Neural cell (in vitro differentiated cells): ENCODE results near the gene MEMO1. TPM values are rescaled to one million over a fixed set of nuclear protein-coding genes. Genes with fewer than 3 reads are reported as not detected.

Experiments
- H2AFZ ChIP-seq: fragments of 200-600, 300-800 bp; sonication (generic), shearing (Covaris generic); 2 replicates; pipeline ENCODE4 v1.6.0; 2014; ENCODE audit warnings: low read depth, mild to moderate bottlenecking, antibody characterized with exemption, low read length, moderate library complexity
- H3F3A ChIP-seq: fragments of 200-600 bp; shearing (Covaris generic); 2 replicates; pipeline ENCODE4 v1.6.1; 2016; ENCODE audit warnings: mild to moderate bottlenecking, moderate library complexity, mixed read lengths, antibody characterized with exemption, low read length; ENCODE audit not compliant: insufficient read depth, poor library complexity, severe bottlenecking
- H3K27ac ChIP-seq: fragments of 200-600, 300-800 bp; sonication (generic), shearing (Covaris generic); 2 replicates; pipeline ENCODE4 v1.5.1; 2014; ENCODE audit warnings: mild to moderate bottlenecking, low read length, moderate library complexity
- H3K27me3 ChIP-seq: fragments of 300-800, 200-600 bp; sonication (generic), shearing (Covaris generic); 2 replicates; pipeline ENCODE4 v1.6.0; 2014; ENCODE audit warnings: mild to moderate bottlenecking, low read depth, low read length, moderate library complexity; ENCODE audit not compliant: insufficient read depth
- H3K36me3 ChIP-seq: fragments of 300-800, 200-600 bp; sonication (generic), shearing (Covaris generic); 2 replicates; pipeline ENCODE4 v1.5.1; 2014; ENCODE audit warnings: mild to moderate bottlenecking, antibody characterized with exemption, low read length, moderate library complexity; ENCODE audit not compliant: insufficient read depth
- H3K4me2 ChIP-seq: fragments of 300-800, 200-600 bp; sonication (generic), shearing (Covaris generic); 2 replicates; pipeline ENCODE4 v1.6.0; 2014; ENCODE audit warnings: mild to moderate bottlenecking, low read length
- H3K4me3 ChIP-seq: fragments of 300-800, 200-600 bp; sonication (generic), shearing (Covaris generic); 2 replicates; pipeline ENCODE4 v1.5.1; 2014; ENCODE audit warnings: mild to moderate bottlenecking, low read length, moderate library complexity
- H3K79me2 ChIP-seq: fragments of 200-600 bp; shearing (Covaris generic); replicated peaks from 2 replicates; pipeline ENCODE4 v1.6.0; 2014; ENCODE audit warnings: mild to moderate bottlenecking, low read length, moderate library complexity; ENCODE audit not compliant: insufficient read depth
- H3K9ac ChIP-seq: fragments of 300-800, 200-600 bp; sonication (generic), shearing (Covaris generic); 2 replicates; pipeline ENCODE4 v1.6.1; 2016; ENCODE audit warnings: mild to moderate bottlenecking, low read length, mixed read lengths
- H3K9me2 ChIP-seq: fragments of 200-600 bp; shearing (Covaris generic); 2 replicates; pipeline ENCODE4 v1.6.1; 2016; ENCODE audit warnings: mild to moderate bottlenecking, low read length, mixed read lengths; ENCODE audit not compliant: insufficient read depth
- H3K9me3 ChIP-seq: fragments of 200-600, 300-800 bp; sonication (generic), shearing (Covaris generic); 2 replicates; pipeline ENCODE4 v1.6.1; 2016; ENCODE audit warnings: mild to moderate bottlenecking, mixed run types, low read length, moderate library complexity, mixed read lengths
- H4K20me1 ChIP-seq: fragments of 200-600 bp; shearing (Covaris generic); 2 replicates; pipeline ENCODE4 v1.6.1; 2016; ENCODE audit warnings: mild to moderate bottlenecking, mixed run types; ENCODE audit not compliant: insufficient read depth
- CTCF ChIP-seq: fragments of 450-650 bp; IDR thresholded peaks from 2 replicates; pipeline ENCODE4 v1.5.1; 2014; ENCODE audit warnings: antibody characterized with exemption, mild to moderate bottlenecking, moderate library complexity; ENCODE audit not compliant: poor library complexity, severe bottlenecking
- EP300 ChIP-seq: fragments of 450-650 bp; conservative IDR thresholded peaks from 2 replicates; pipeline ENCODE4 v1.6.1; 2014; ENCODE audit warnings: antibody characterized with exemption, mild to moderate bottlenecking, moderate library complexity; ENCODE audit not compliant: poor library complexity, severe bottlenecking
- EZH2 ChIP-seq: fragments of 200-600, 300-800 bp; shearing (Covaris generic), sonication (generic); IDR thresholded peaks from 2 replicates; pipeline ENCODE4 v1.6.1; 2014; ENCODE audit warnings: antibody characterized with exemption, low read length, borderline replicate concordance, mild to moderate bottlenecking; ENCODE audit not compliant: insufficient read depth, poor library complexity, severe bottlenecking
- MXI1 ChIP-seq: fragments of 450-650 bp; conservative IDR thresholded peaks from 2 replicates; pipeline ENCODE4 v1.6.1; 2014; ENCODE audit warnings: antibody characterized with exemption, mild to moderate bottlenecking; ENCODE audit not compliant: poor library complexity, severe bottlenecking
- POLR2AphosphoS5 ChIP-seq: IDR thresholded peaks from 2 replicates; pipeline ENCODE4 v1.6.1; 2012
- RAD21 ChIP-seq: fragments of 450-650 bp; conservative IDR thresholded peaks from 2 replicates; pipeline ENCODE4 v1.6.1; 2014; ENCODE audit warnings: antibody characterized with exemption, mild to moderate bottlenecking, moderate library complexity
- SMC3 ChIP-seq: fragments of 450-650 bp; conservative IDR thresholded peaks from 2 replicates; pipeline ENCODE4 v1.6.1; 2014; ENCODE audit warnings: antibody characterized with exemption, mild to moderate bottlenecking, moderate library complexity; ENCODE audit not compliant: poor library complexity
- TAF1 ChIP-seq: IDR thresholded peaks from 2 replicates; pipeline ENCODE4 v1.6.1; 2012; ENCODE audit warnings: low read depth
- polyA minus RNA-seq: library from RNA; depleted of rRNA, polyadenylated mRNA; stranded (reverse); fragments of >200 nt; gene quantifications from 2 replicates; pipeline ENCODE4 v1.2.3, GENCODE V29; 2014
- polyA plus RNA-seq: library from polyadenylated mRNA; depleted of rRNA; stranded (reverse); fragments of >200 nt; gene quantifications from 2 replicates; pipeline ENCODE4 v1.2.3, GENCODE V29; 2014
- TF ChIP-seq, protein P1 (sequence below): IDR thresholded peaks from 2 replicates; pipeline ENCODE4 v1.6.1; 2012; ENCODE audit warnings: borderline replicate concordance

MEMO1 gene
- polyA plus RNA-seq, result 124 and 129 TPM in 2 replicates
- 77.1 and 80.6 TPM in 2 replicates for polyA minus RNA-seq

DNA sequence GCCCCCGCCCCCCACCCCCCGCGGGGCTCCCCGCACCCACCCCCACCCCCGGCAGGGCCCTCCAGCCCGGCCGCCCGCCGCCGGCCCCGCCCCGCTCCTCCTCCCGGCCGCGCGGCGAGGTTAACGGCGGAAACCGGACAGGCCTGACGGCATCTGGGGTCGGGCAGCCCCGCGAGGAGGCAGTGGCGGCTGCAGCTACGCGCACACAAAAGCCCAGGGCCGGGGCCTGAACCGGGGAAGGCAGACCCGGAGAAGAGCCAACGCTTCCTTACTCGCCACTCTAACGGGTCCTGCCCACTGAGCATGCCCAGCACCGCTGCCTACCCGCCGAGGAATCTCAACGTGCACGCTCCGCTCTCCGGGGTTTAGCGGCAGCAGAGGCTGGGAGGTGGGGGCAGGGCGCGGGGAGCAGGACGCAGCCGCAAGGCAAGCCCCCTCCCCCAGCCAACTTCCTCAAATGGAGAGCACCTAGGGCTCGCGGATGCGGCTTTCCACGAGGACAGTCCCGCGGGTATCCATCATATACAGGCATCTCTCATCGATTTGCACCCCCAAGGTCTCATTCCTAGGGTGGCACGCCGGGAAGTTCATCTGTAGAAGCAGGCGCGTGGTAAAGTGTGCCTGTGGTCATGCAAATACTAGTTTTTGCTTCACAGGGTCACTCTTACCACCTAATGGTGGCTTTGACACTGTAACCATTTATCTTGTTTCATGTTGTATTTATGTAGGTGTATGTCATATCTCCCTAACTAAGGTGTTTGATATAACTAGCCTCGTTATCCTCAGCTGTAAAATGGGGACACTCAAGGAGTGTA lies at the start of gene MEMO1:
Gene MEMO1, minus strand, starts transcription at position 339 of the 815 bp plus-strand sequence. CDS start 761 bp downstream, outside the sequence.
- H3K4me2 ChIP-seq, result peak within 1 kb of the TSS; percentile 88
- H3K79me2 ChIP-seq, result peaks cover 37% of the 10 kb centered on the region
- peak within 1 kb of the TSS; percentile 90 for H2AFZ ChIP-seq
- no peaks in the 10 kb centered on the region for H3K27me3 ChIP-seq
- peak; percentile 55 for TF ChIP-seq CTCF
- TF ChIP-seq EP300, result peak; percentile 80
- TF ChIP-seq, protein P1, sequence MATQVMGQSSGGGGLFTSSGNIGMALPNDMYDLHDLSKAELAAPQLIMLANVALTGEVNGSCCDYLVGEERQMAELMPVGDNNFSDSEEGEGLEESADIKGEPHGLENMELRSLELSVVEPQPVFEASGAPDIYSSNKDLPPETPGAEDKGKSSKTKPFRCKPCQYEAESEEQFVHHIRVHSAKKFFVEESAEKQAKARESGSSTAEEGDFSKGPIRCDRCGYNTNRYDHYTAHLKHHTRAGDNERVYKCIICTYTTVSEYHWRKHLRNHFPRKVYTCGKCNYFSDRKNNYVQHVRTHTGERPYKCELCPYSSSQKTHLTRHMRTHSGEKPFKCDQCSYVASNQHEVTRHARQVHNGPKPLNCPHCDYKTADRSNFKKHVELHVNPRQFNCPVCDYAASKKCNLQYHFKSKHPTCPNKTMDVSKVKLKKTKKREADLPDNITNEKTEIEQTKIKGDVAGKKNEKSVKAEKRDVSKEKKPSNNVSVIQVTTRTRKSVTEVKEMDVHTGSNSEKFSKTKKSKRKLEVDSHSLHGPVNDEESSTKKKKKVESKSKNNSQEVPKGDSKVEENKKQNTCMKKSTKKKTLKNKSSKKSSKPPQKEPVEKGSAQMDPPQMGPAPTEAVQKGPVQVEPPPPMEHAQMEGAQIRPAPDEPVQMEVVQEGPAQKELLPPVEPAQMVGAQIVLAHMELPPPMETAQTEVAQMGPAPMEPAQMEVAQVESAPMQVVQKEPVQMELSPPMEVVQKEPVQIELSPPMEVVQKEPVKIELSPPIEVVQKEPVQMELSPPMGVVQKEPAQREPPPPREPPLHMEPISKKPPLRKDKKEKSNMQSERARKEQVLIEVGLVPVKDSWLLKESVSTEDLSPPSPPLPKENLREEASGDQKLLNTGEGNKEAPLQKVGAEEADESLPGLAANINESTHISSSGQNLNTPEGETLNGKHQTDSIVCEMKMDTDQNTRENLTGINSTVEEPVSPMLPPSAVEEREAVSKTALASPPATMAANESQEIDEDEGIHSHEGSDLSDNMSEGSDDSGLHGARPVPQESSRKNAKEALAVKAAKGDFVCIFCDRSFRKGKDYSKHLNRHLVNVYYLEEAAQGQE, result peak; percentile 71
- TF ChIP-seq MXI1, result peak; percentile 86
- peak; percentile 51 for TF ChIP-seq RAD21
- no peak for TF ChIP-seq EZH2
- peak; percentile 51 for TF ChIP-seq SMC3
- TF ChIP-seq TAF1, result peak; percentile 74
- peak; percentile 90 for TF ChIP-seq POLR2AphosphoS5
- peaks cover 14% of the 10 kb centered on the region for H3F3A ChIP-seq
- H3K9ac ChIP-seq, result peak within 1 kb of the TSS; percentile 78
- no peaks in the 10 kb centered on the region for H3K9me2 ChIP-seq
- peaks cover 7% of the 10 kb centered on the region for H4K20me1 ChIP-seq
- H3K27ac ChIP-seq, result peak within 1 kb of the TSS; percentile 78
- H3K4me3 ChIP-seq, result peak within 1 kb of the TSS; percentile 98
- no peaks in the 10 kb centered on the region for H3K36me3 ChIP-seq
- no peaks in the 10 kb centered on the region for H3K9me3 ChIP-seq

DNA sequence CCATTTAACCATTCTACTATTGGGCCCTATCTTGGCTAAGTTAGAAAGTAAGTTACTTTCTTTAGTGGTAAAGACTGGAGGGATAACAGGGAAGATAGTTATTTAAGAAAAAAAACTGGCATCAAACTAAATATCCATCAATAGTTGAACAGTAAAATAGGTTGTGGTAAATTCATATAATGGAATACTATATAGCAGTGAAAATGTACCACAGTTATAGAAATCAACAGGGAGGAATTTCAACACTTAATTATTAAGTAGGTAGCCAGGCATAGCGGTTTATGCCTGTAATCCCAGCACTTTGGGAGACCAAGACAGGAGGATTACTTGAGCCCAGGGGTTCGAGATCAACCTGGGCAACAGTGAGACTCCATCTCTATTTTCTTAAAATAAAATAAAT lies 49.5 kb upstream of the MEMO1 start:
- Histone ChIP-seq H3K36me3 (no peaks in the 10 kb centered on the region), H3K9me2 (no peaks in the 10 kb centered on the region), H4K20me1 (no peaks in the 10 kb centered on the region), H3K4me3 (no peak overlapping the region), H2AFZ (no peak overlapping the region), H3K79me2 (peaks cover 7% of the 10 kb centered on the region), H3K4me2 (no peak overlapping the region), H3F3A (peaks cover 6% of the 10 kb centered on the region), H3K27ac (no peak overlapping the region), H3K27me3 (no peaks in the 10 kb centered on the region), H3K9me3 (no peaks in the 10 kb centered on the region), H3K9ac (no peak overlapping the region)
- TF ChIP-seq POLR2AphosphoS5, result no peak
- no peak for TF ChIP-seq SMC3
- TF ChIP-seq MXI1, result no peak
- TF ChIP-seq TAF1, result no peak
- no peak for TF ChIP-seq CTCF
- TF ChIP-seq, protein P1, result no peak
- no peak for TF ChIP-seq EP300
- no peak for TF ChIP-seq RAD21
- no peak for TF ChIP-seq EZH2
